CD4-positive, alpha-beta T cell (primary cell): ENCODE measurements around the gene TPM3. TPM values are rescaled to one million over a fixed set of nuclear protein-coding genes. Genes with fewer than 3 reads are reported as not detected.

Experiments
- ATAC-seq: fragments of 200-7000 bp; cut with Tn5 transposase; one replicate; pipeline ENCODE4 v1.10.0; 2022; ENCODE audit warnings: mild to moderate bottlenecking; ENCODE audit not compliant: poor library complexity
- CTCF ChIA-PET: fragments of 350-600 bp; sonication (Branson Sonifier 250); formaldehyde crosslinking; loops from one replicate; lab custom pipeline; 2021; ENCODE audit warnings: antibody characterized with exemption, inconsistent platforms; lab: Charles Lee
- POLR2A ChIA-PET: fragments of 350-600 bp; sonication (Branson Sonifier 250); formaldehyde crosslinking; loops from one replicate; lab custom pipeline; 2021; ENCODE audit warnings: antibody characterized with exemption, inconsistent platforms; lab: Charles Lee
- DNase-seq, 14 experiments: peaks; one replicate each; pipeline ENCODE4 v3.0.0-alpha.2; 2013 to 2020; ENCODE audit warnings: mixed read lengths in 2 of 14
- H3K27ac ChIP-seq, 2 donors: one replicate each; pipeline versions ENCODE4 v1.5.1 to v1.7.0; 2013; ENCODE audit warnings: low read length in 2 of 2, low read depth in 1 of 2, mild to moderate bottlenecking in 1 of 2
- H3K27me3 ChIP-seq, 2 experiments: 1 replicate in 1 of 2; 2 replicates in 1 of 2; pipeline versions ENCODE4 v1.6.1 to v1.7.0; 2013; ENCODE audit warnings: low read length in 2 of 2, control low read depth in 1 of 2, mild to moderate bottlenecking in 1 of 2, moderate library complexity in 1 of 2; ENCODE audit not compliant: insufficient read depth in 2 of 2, control insufficient read depth in 1 of 2
- H3K36me3 ChIP-seq: one replicate; pipeline ENCODE4 v1.6.1; 2013; ENCODE audit warnings: low read length, control low read depth; ENCODE audit not compliant: insufficient read depth
- H3K4me1 ChIP-seq: one replicate; pipeline ENCODE4 v1.6.1; 2013; ENCODE audit warnings: low read length, control low read depth; ENCODE audit not compliant: insufficient read depth
- H3K4me3 ChIP-seq: one replicate; pipeline ENCODE4 v1.5.1; 2013; ENCODE audit warnings: mild to moderate bottlenecking, low read length, moderate library complexity
- H3K9me3 ChIP-seq, 2 experiments: 1 replicate in 1 of 2; 2 replicates in 1 of 2; pipeline versions ENCODE4 v1.6.1 to v1.7.0; 2013; ENCODE audit warnings: low read length in 2 of 2, mild to moderate bottlenecking in 2 of 2, control low read depth in 1 of 2, moderate library complexity in 1 of 2; ENCODE audit not compliant: control insufficient read depth in 1 of 2, insufficient read depth in 1 of 2
- H3K27ac Mint-ChIP-seq: one replicate; pipeline ENCODE4 v1.8.0; 2020; ENCODE audit warnings: mixed read lengths
- H3K27me3 Mint-ChIP-seq: one replicate; pipeline ENCODE4 v1.8.0; 2021; ENCODE audit warnings: mixed read lengths
- H3K36me3 Mint-ChIP-seq: one replicate; pipeline ENCODE4 v1.8.0; 2021; ENCODE audit warnings: low read depth, mixed read lengths
- H3K4me1 Mint-ChIP-seq: one replicate; pipeline ENCODE4 v1.8.0; 2021; ENCODE audit warnings: low read depth, mixed read lengths
- H3K4me3 Mint-ChIP-seq: one replicate; pipeline ENCODE4 v1.8.0; 2020; ENCODE audit warnings: mild to moderate bottlenecking, mixed read lengths
- H3K9me3 Mint-ChIP-seq: one replicate; pipeline ENCODE4 v1.8.0; 2020; ENCODE audit warnings: mixed read lengths
- CTCF ChIP-seq: fragments of 200-600 bp; IDR thresholded peaks from one replicate; pipeline ENCODE4 v1.8.0; 2022; ENCODE audit warnings: antibody characterized with exemption, mild to moderate bottlenecking
- intact Hi-C, 2 experiments: fragments of 100-400 bp; cut with DNase I in 1 of 2; cut with micrococcal nuclease in 1 of 2; formaldehyde crosslinking; loops; one replicate each; pipeline versions ENCODE4 v1.15.1 to v1.9.0; 2023 to 2025; cut with DNase I, micrococcal nuclease
- total RNA-seq, 174 experiments: library from RNA in 2 of 174; stranded (reverse) in 2 of 174; gene quantifications; one replicate each; pipeline ENCODE4 v1.2.3 and lab custom pipeline; 2021 to 2026

Gene TPM3
- total RNA-seq, 2 experiments from 2014 or later: 345 to 357 TPM

GRCh38 chr1:154190550-154190949, 1.4 kb downstream of the TPM3 start:
- no peaks in the 10 kb centered on the region for H3K4me1 ChIP-seq

GRCh38 chr1:154186852-154187501, 4.9 kb downstream of the TPM3 start:
- no peak overlapping the region for H3K4me3 ChIP-seq
- H3K27ac ChIP-seq: no peak overlapping the region
- Mint-ChIP-seq H3K4me3 (no peak overlapping the region), H3K4me1 (peaks cover 18% of the 10 kb centered on the region), H3K9me3 (no peaks in the 10 kb centered on the region), H3K27me3 (peaks cover 9% of the 10 kb centered on the region), H3K36me3 (peaks cover 14% of the 10 kb centered on the region), H3K27ac (no peak overlapping the region)
- intact Hi-C loops: loop anchor here (1.0 to 2.0 kb wide), 2 partner anchors 85 to 148 kb away; partner anchors contain the start of gene HAX1 (in 1 of the 2)
- no peak for TF ChIP-seq CTCF
- peaks cover 0 to 2% of the 10 kb centered on the region in 2 experiments for H3K27me3 ChIP-seq
- CTCF ChIA-PET: interaction anchor here (0.5 kb wide), 1 partner anchor 84 kb away, joined by 3 read pairs; no protein-coding TSS in a partner anchor
- no peak for DNase-seq
- peaks cover 10% of the 10 kb centered on the region for H3K4me1 ChIP-seq
- POLR2A ChIA-PET: no interaction called here
- H3K36me3 ChIP-seq: no peaks in the 10 kb centered on the region
- H3K9me3 ChIP-seq: no peaks in the 10 kb centered on the region
- no peak for ATAC-seq

More at GRCh38 chr1:154190550-154190949, 1.4 kb downstream of the TPM3 start:
- no peaks in the 10 kb centered on the region for H3K36me3 ChIP-seq
- H3K27me3 Mint-ChIP-seq: peaks cover 25% of the 10 kb centered on the region
- no peak overlapping the region for H3K4me3 Mint-ChIP-seq
- ATAC-seq: no peak
- DNase-seq: no peak
- H3K27ac Mint-ChIP-seq: no peak overlapping the region
- no peaks in the 10 kb centered on the region for H3K36me3 Mint-ChIP-seq
- no peak for TF ChIP-seq CTCF
- CTCF ChIA-PET: interaction anchor here (1.1 kb wide), 1 partner anchor 9 kb away, joined by 3 read pairs; no protein-coding TSS in a partner anchor
- H3K27ac ChIP-seq: no peak overlapping the region
- peaks cover 0 to 17% of the 10 kb centered on the region in 2 experiments for H3K27me3 ChIP-seq
- intact Hi-C loops: loop anchor here in 1 of 2 experiments (10.0 kb wide), 1 partner anchor 364 kb away; the partner anchor contains the start of gene UBE2Q1
- no peak overlapping the region for H3K4me3 ChIP-seq
- no peaks in the 10 kb centered on the region for H3K9me3 Mint-ChIP-seq
- H3K9me3 ChIP-seq: no peaks in the 10 kb centered on the region
- peaks cover 5% of the 10 kb centered on the region for H3K4me1 Mint-ChIP-seq
- POLR2A ChIA-PET: no interaction called here

GRCh38 chr1:154186177-154186576, 5.7 kb downstream of the TPM3 start:
- ChIA-PET CTCF (interaction anchor here (0.5 kb wide), 1 partner anchor 85 kb away, joined by 3 read pairs; no protein-coding TSS in a partner anchor), POLR2A (no interaction called here)
- peak overlapping the region; percentile 42 for H3K4me3 Mint-ChIP-seq
- ATAC-seq (no peak), DNase-seq (peak; percentile 36 to 81 (median 58))
- H3K4me1 Mint-ChIP-seq: peaks cover 26% of the 10 kb centered on the region
- peak; percentile 50 for TF ChIP-seq CTCF
- no peaks in the 10 kb centered on the region for H3K9me3 ChIP-seq
- H3K27me3 ChIP-seq: no peaks in the 10 kb centered on the region
- peaks cover 5% of the 10 kb centered on the region for H3K27me3 Mint-ChIP-seq
- peaks cover 18% of the 10 kb centered on the region for H3K4me1 ChIP-seq
- peak overlapping the region; percentile 45 for H3K27ac Mint-ChIP-seq
- intact Hi-C loops: loop anchor here (1.0 to 2.0 kb wide), 2 partner anchors 86 to 149 kb away; partner anchors contain the start of gene HAX1 (in 1 of the 2)
- no peak overlapping the region for H3K4me3 ChIP-seq
- no peaks in the 10 kb centered on the region for H3K36me3 ChIP-seq
- no peaks in the 10 kb centered on the region for H3K9me3 Mint-ChIP-seq
- H3K36me3 Mint-ChIP-seq: peaks cover 19% of the 10 kb centered on the region
- no peak overlapping the region for H3K27ac ChIP-seq
